Ectodermal cell (in vitro differentiated cells): ENCODE data around the gene AGXT2.

Source experiments
- H3K27ac ChIP-seq: 2 replicates; pipeline ENCODE4 v1.7.0; 2013; ENCODE audit warnings: mild to moderate bottlenecking, low read depth, low read length; ENCODE audit not compliant: insufficient read depth, poor library complexity, severe bottlenecking
- H3K27me3 ChIP-seq: 2 replicates; pipeline ENCODE4 v1.7.0; 2013; ENCODE audit warnings: mild to moderate bottlenecking, low read length; ENCODE audit not compliant: insufficient read depth, control insufficient read depth, poor library complexity, severe bottlenecking
- H3K36me3 ChIP-seq: one replicate; pipeline ENCODE4 v1.7.0; 2013; ENCODE audit warnings: low read length; ENCODE audit not compliant: control insufficient read depth, insufficient read depth
- H3K4me1 ChIP-seq: one replicate; pipeline ENCODE4 v1.7.0; 2013; ENCODE audit warnings: low read length; ENCODE audit not compliant: control insufficient read depth, insufficient read depth
- H3K4me3 ChIP-seq: 2 replicates; pipeline ENCODE4 v1.7.0; 2013; ENCODE audit warnings: low read depth, low read length, control low read depth; ENCODE audit not compliant: insufficient read depth
- H3K9me3 ChIP-seq: 2 replicates; pipeline ENCODE4 v1.7.0; 2013; ENCODE audit warnings: mild to moderate bottlenecking, low read length, moderate library complexity; ENCODE audit not compliant: control insufficient read depth
- whole genome bisulfite sequencing, 2 experiments: methylation state at CpG; one replicate each; pipeline ENCODE4 v1.1.7; 2013; ENCODE audit warnings: missing lambda C conversion rate in 2 of 2; 5-methylcytosine and 5-hydroxymethylcytosine counted together

The AGXT2 gene

DNA sequence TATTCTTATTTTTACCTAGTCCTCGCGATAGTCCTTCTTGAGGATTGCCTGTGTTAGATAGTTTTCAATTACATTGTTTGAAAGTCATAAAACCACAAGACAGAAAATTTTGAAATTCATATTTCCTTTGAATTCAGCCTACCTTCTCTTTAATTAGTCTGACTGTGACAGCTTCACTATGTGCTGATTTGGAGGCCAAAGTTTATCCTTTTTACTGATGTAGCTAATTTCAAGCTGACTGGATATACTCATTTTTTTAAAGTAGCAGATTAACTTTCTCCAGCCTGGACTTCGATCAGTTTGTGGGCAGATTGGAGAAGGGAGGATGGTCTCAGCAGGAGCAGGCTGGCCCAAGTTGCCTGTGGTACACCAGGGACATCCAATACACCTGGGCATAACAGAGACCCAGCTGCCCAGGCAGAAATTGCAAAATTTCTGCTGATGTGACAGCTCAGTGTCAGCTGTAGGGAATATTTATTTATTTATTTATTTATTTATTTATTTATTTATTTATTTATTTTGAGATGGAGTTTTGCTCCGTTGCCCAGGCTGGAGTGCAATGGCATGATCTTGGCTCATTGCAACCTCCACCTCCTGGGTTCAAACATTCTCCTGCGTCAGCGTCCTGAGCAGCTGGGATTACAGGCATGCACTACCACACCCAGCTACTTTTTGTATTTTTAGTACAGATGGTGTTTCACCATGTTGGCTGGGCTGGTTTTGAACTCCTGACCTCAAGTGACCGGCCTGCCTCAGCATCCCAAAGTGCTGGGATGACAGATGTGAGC is 24.2 kb downstream of the AGXT2 start:
- H3K27me3 ChIP-seq = no peaks in the 10 kb centered on the region
- H3K4me3 ChIP-seq = no peak overlapping the region
- H3K27ac ChIP-seq = no peak overlapping the region
- H3K9me3 ChIP-seq = no peaks in the 10 kb centered on the region
- no peaks in the 10 kb centered on the region for H3K4me1 ChIP-seq
- WGBS, 2 experiments = 89 to 95% methylated on average over 6 to 7 of the region's 7 CpGs
- no peaks in the 10 kb centered on the region for H3K36me3 ChIP-seq

DNA sequence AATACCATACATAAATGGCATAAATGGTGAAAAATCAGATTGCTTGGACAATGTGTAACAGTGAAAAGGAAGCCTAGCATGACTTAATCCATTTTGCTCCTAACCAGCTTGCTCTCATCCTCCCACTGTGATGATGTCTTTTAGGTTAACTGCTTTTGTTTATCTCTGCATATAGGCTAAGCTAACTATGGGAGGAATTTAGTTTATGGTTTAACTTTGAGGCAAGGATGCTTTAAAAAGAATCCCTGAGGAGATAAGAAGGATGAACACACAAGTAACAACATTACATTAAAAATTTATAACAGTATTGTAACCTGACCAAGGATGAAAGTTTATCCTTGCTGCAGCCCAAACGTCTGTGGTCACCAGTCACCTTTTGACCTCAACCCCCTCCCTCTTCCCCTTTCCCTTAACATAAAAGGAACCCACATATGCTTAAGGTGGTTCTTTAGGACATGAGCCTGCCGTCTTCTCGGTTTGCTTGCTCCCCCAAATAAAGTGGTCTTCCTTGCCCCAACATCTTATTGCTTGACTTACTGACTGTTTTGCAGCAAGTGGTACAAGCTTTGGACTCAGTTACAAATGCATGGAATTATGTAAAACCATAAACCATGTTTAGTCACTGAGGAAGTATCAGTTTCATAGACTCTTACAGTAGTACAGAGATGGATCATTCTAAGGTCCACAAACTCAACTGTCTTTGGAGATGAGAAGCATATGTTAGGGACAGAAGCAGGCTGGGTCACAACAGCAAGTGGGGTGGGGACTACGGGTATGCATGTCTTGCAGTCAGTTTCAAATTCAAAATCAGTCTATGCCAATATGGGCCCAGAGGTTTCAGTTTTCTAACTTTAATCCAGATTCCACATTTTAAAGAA is 31.3 kb downstream of the AGXT2 start:
- 66 to 75% methylated on average over 4 of the region's 4 CpGs for WGBS, 2 experiments
- no peaks in the 10 kb centered on the region for H3K9me3 ChIP-seq
- no peak overlapping the region for H3K27ac ChIP-seq
- no peaks in the 10 kb centered on the region for H3K27me3 ChIP-seq
- H3K36me3 ChIP-seq = no peaks in the 10 kb centered on the region
- H3K4me3 ChIP-seq = no peak overlapping the region
- H3K4me1 ChIP-seq = no peaks in the 10 kb centered on the region

DNA sequence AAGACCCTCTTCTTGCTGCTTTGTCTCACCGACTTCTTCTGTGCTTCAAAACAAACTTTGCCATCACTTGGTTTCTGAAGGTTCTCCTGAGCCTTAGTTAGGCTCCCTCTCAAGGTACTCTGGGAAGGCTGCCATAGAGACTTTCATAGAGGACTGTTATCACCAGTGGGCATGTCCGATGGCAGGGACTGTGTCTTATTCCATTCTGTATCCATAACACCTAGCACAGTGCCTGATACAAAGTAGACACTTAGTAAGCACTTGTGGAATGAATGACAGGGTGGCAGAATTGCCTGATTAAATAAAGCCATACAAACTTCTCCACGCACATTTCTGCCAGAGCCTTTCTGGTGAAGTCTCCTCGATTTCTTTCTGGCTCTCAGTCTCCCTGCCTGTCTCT is 32.7 kb downstream of the AGXT2 start:
- H3K9me3 ChIP-seq = no peaks in the 10 kb centered on the region
- no peaks in the 10 kb centered on the region for H3K4me1 ChIP-seq
- no peaks in the 10 kb centered on the region for H3K36me3 ChIP-seq
- no peak overlapping the region for H3K4me3 ChIP-seq
- no peak overlapping the region for H3K27ac ChIP-seq
- WGBS, 2 experiments = 84 to 85% methylated on average over 4 of the region's 4 CpGs
- no peaks in the 10 kb centered on the region for H3K27me3 ChIP-seq

DNA sequence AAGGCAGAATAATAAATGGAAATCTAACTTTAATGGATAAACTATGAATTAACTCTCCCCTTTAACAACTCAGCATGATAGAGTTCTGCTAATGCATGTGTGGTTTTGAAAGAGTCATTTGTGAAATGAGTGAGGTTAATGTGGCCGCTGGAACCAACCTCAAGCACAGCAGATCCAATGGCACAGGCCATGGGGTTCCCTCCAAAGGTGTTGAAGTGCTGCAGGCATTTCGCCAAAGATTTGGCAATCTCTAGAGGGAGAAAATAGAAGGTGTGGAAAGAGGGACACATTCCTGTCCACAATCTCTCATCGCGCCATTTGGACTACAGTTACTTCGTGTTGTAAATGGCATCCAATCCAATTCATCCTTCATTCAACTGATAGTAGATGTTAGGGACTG is 35.0 kb downstream of the AGXT2 start:
- no peaks in the 10 kb centered on the region for H3K27me3 ChIP-seq
- no peak overlapping the region for H3K27ac ChIP-seq
- H3K36me3 ChIP-seq = no peaks in the 10 kb centered on the region
- no peak overlapping the region for H3K4me3 ChIP-seq
- WGBS, 2 experiments = 97 to 99% methylated on average over 5 of the region's 5 CpGs
- H3K9me3 ChIP-seq = no peaks in the 10 kb centered on the region
- H3K4me1 ChIP-seq = no peaks in the 10 kb centered on the region

DNA sequence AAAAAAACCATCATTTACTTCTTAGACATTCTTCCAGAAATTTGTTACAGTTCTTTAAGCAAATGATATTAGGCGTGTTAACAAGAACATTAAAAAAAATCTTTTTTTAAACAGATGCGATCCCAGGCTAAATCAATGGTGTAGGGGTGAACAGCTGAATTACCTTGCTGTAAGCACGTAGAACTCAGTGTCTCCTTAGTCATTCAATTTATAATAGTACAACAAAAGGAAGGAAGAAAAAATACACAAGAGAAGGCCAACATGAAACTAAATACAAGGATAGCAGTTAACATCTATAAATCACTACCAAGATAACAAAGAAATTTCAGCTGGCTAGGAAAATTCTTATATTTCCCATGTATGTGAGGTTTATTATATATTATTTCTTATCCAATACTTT is 35.4 kb downstream of the AGXT2 start:
- H3K27ac ChIP-seq = no peak overlapping the region
- 83 to 100% methylated on average over 2 of the region's 3 CpGs for WGBS, 2 experiments
- H3K27me3 ChIP-seq = no peaks in the 10 kb centered on the region
- H3K36me3 ChIP-seq = no peaks in the 10 kb centered on the region
- no peaks in the 10 kb centered on the region for H3K9me3 ChIP-seq
- H3K4me1 ChIP-seq = no peaks in the 10 kb centered on the region
- no peak overlapping the region for H3K4me3 ChIP-seq

DNA sequence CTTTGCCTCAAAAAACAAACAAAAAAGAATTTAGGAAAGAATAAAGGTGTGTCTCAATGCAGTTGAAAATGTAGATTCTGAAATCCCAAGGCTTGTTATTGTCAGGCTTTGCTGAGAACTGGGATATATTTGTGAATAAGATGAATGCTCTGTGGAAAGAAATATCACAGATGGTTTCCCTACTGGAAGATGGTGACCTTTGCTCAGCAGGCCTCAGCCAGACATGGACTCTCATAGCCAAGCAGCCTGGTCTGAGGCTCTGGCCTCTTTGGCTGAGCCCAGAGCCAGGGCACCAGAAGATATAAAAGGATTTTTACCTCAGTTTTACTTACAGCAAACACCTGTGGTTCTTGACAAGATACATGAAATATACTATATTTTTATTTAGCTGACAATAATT is 37.1 kb downstream of the AGXT2 start:
- no peaks in the 10 kb centered on the region for H3K9me3 ChIP-seq

DNA sequence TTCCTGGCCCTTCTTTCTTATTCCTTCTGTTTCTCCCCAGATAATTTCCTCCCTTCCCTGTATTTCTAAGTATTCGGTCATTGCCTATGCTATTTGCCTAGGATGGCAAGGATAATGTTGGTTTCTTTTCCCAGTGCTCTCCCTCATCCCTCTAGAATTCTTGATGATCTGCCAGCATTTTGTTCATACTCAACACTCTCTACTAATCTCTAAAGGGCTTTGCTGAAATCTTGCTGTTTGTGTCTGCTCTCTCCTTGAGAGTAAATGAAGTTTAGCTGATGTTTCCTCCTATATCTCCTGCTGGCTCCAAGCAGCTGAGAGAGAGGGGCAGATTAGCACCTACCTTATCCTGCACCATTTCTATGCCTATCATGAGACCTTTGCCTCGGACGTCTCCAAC is 38.1 kb downstream of the AGXT2 start:
- Histone ChIP-seq H3K27me3 (no peaks in the 10 kb centered on the region), H3K9me3 (no peaks in the 10 kb centered on the region), H3K36me3 (no peaks in the 10 kb centered on the region), H3K4me1 (no peaks in the 10 kb centered on the region), H3K4me3 (no peak overlapping the region), H3K27ac (no peak overlapping the region)
- 92 to 97% methylated on average over 3 of the region's 3 CpGs for WGBS, 2 experiments

More for the DNA sequence above, 37.1 kb downstream of the AGXT2 start:
- Histone ChIP-seq H3K4me1 (no peaks in the 10 kb centered on the region), H3K4me3 (no peak overlapping the region), H3K27ac (no peak overlapping the region), H3K36me3 (no peaks in the 10 kb centered on the region), H3K27me3 (no peaks in the 10 kb centered on the region)

DNA sequence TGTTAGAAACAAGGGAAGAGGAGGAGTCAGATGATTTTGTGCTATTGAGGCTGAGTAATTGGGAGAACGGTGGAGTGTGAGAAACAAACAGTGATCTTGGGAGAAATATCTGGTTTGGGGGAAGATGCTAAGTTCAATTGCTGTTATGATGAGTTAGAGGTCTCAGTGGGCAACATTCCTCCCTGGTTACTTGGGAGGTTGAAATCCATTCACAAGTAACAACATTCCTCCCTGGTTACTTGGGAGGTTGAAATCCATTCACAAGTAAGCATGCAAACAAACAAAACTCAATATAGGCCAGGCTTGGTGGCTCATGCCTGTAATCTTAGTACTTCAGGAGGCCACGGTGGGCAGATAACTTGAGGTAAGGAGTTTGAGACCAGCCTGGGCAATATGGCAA is 38.7 kb downstream of the AGXT2 start:
- H3K4me3 ChIP-seq = no peak overlapping the region
- no peaks in the 10 kb centered on the region for H3K36me3 ChIP-seq
- 57 to 85% methylated on average over 2 of the region's 2 CpGs for WGBS, 2 experiments
- no peaks in the 10 kb centered on the region for H3K4me1 ChIP-seq
- H3K27me3 ChIP-seq = no peaks in the 10 kb centered on the region
- no peaks in the 10 kb centered on the region for H3K9me3 ChIP-seq
- H3K27ac ChIP-seq = no peak overlapping the region

DNA sequence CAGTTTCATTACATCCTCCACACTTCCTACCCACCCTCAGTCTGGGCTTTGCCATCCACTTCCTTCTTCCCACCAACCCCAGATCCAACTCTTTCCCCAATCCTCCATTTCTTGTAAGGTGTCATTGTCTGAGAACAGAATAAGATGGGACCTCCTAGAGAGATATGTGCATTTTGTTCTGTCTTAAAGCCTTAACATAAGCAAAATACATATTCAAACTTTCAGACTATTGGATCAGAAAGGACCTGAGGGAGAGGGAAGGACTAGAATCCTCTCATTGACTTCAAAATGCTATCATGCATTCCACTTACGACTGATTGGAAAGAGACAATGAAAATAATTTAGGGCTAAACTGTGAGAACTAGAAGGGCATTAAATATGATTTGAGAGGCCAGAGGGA is 43.0 kb downstream of the AGXT2 start:
- no peak overlapping the region for H3K27ac ChIP-seq
- WGBS, 2 experiments = 89 to 95% methylated on average over 1 of the region's 1 CpG
- H3K27me3 ChIP-seq = no peaks in the 10 kb centered on the region
- no peaks in the 10 kb centered on the region for H3K9me3 ChIP-seq
- no peaks in the 10 kb centered on the region for H3K36me3 ChIP-seq
- no peaks in the 10 kb centered on the region for H3K4me1 ChIP-seq
- H3K4me3 ChIP-seq = no peak overlapping the region

DNA sequence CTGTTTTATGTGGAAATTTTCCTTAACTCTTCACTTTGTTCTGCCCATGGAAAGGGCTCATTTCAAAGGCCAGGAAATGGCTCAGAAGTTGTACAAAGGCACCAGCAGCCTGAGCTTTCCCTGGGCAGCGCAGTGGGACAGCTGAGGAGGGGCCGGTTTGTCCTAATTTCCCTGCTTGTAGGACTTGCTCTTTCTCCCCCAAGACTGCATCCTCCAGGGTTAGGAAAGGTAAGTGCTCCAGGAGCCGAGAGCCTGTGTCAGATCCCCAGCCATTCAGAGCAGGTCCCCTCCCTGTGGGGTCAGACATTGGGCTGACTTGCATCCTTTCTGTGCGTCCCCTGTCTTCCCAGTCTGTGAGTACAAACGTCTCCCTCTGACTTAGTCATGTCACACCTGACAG is 43.5 kb downstream of the AGXT2 start:
- Histone ChIP-seq H3K4me1 (no peaks in the 10 kb centered on the region), H3K27ac (no peak overlapping the region), H3K9me3 (no peaks in the 10 kb centered on the region), H3K27me3 (no peaks in the 10 kb centered on the region), H3K4me3 (no peak overlapping the region), H3K36me3 (no peaks in the 10 kb centered on the region)
- WGBS, 2 experiments = 66 to 71% methylated on average over 5 of the region's 5 CpGs
